GM12878 (cell line): ENCODE results near the gene ASIC3. TPM values are rescaled to one million over a fixed set of nuclear protein-coding genes. Genes with fewer than 3 reads are reported as not detected.

Experiments
- ATAC-seq: fragments of 200-7000 bp; cut with Tn5 transposase; 3 replicates; pipeline ENCODE4 v1.9.1; 2020; ENCODE audit warnings: mild to moderate bottlenecking, moderate library complexity
- BruUV-seq: library from RNA; stranded (reverse); fragments of 400-500 nt; replicated peaks from 2 replicates; lab custom pipeline; 2021; lab: Mats Ljungman, UMichigan
- CTCF ChIA-PET: fragments of 300-600 bp; sonication (Branson Sonifier 250); formaldehyde crosslinking; extraction: SDS; loops from one replicate; lab custom pipeline; 2021; ENCODE audit warnings: inconsistent platforms; lab: Yijun Ruan, JAX
- POLR2A ChIA-PET: fragments of 350-600 bp; formaldehyde crosslinking; extraction: SDS; loops from one replicate; lab custom pipeline; 2021; ENCODE audit warnings: inconsistent platforms; lab: Charles Lee
- RAD21 ChIA-PET: fragments of 300-600 bp; sonication (Branson Sonifier 250); formaldehyde crosslinking; loops from one replicate; lab custom pipeline; 2023; ENCODE audit warnings: antibody characterized with exemption; ENCODE audit not compliant: unreplicated experiment; lab: Charles Lee
- SMC1A ChIA-PET: fragments of 300-600 bp; sonication (Branson Sonifier 250); formaldehyde crosslinking; loops from one replicate; lab custom pipeline; 2023; ENCODE audit not compliant: unreplicated experiment, uncharacterized antibody; lab: Charles Lee
- DNase-seq: peaks from one replicate; pipeline ENCODE4 v3.0.0-alpha.2; 2011; ENCODE audit warnings: low read depth, low spot score
- FAIRE-seq: peaks from 3 replicates; lab custom pipeline; 2011; peaks lifted over from hg19 to GRCh38; lab: Jason Lieb, UNC
- H2AFZ ChIP-seq: 2 replicates; pipeline ENCODE4 v1.6.0; 2011; ENCODE audit warnings: low read depth, low read length, control low read depth; ENCODE audit not compliant: control insufficient read depth
- H3K27ac ChIP-seq: 2 replicates; pipeline ENCODE4 v1.5.1; 2011; ENCODE audit warnings: control low read depth; ENCODE audit not compliant: control insufficient read depth, insufficient read depth
- H3K27me3 ChIP-seq, 2 experiments: replicated peaks in 1 of 2; 2 replicates each; pipeline versions ENCODE4 v1.6.0 to v1.6.1; 2011; ENCODE audit warnings: low read length in 1 of 2; ENCODE audit not compliant: control insufficient read depth in 2 of 2, insufficient read depth in 2 of 2
- H3K36me3 ChIP-seq, 2 experiments: 2 replicates each; pipeline ENCODE4 v1.5.1; 2011; ENCODE audit warnings: low read length in 1 of 2; ENCODE audit not compliant: control insufficient read depth in 2 of 2, insufficient read depth in 2 of 2
- H3K4me1 ChIP-seq: 2 replicates; pipeline ENCODE4 v1.6.1; 2011; ENCODE audit warnings: mild to moderate bottlenecking, low read length, moderate library complexity, mixed read lengths; ENCODE audit not compliant: control insufficient read depth, insufficient read depth
- H3K4me2 ChIP-seq: 2 replicates; pipeline ENCODE4 v1.6.0; 2011; ENCODE audit warnings: control low read depth; ENCODE audit not compliant: control insufficient read depth, insufficient read depth
- H3K4me3 ChIP-seq: fragments of 200-600 bp; sonication (generic); 2 replicates; pipeline ENCODE4 v1.5.1; 2016
- H3K79me2 ChIP-seq: 2 replicates; pipeline ENCODE4 v1.6.0; 2011; ENCODE audit warnings: low read length; ENCODE audit not compliant: control insufficient read depth, insufficient read depth
- H3K9ac ChIP-seq: 2 replicates; pipeline ENCODE4 v1.8.0; 2011; ENCODE audit warnings: low read length, control low read depth, mixed read lengths; ENCODE audit not compliant: control insufficient read depth, insufficient read depth
- H3K9me3 ChIP-seq: replicated peaks from 3 replicates; pipeline ENCODE4 v1.5.1; 2011; ENCODE audit warnings: mild to moderate bottlenecking, low read length; ENCODE audit not compliant: control insufficient read depth, insufficient read depth
- H4K20me1 ChIP-seq: 2 replicates; pipeline ENCODE4 v1.6.0; 2011; ENCODE audit not compliant: control insufficient read depth, insufficient read depth
- CTCF ChIP-seq, 3 experiments: IDR thresholded peaks in 2 of 3; conservative IDR thresholded peaks in 1 of 3; 2 replicates each; pipeline ENCODE4 v1.5.1; 2011; ENCODE audit warnings: low read depth in 3 of 3, low read length in 3 of 3, mild to moderate bottlenecking in 3 of 3, control low read depth in 2 of 3, moderate library complexity in 2 of 3, inconsistent platforms in 1 of 3, mixed read lengths in 1 of 3; ENCODE audit not compliant: control insufficient read depth in 2 of 3, insufficient read depth in 1 of 3; ENCODE audit errors: extremely low read depth in 1 of 3
- CUX1 ChIP-seq: IDR thresholded peaks from 2 replicates; pipeline ENCODE4 v1.6.1; 2012; ENCODE audit warnings: improper control_type of control experiment, low read depth, low read length; ENCODE audit not compliant: insufficient replicate concordance
- WGBS: methylation state at CpG from one replicate; pipeline ENCODE4 v1.1.6; 2016; ENCODE audit warnings: low lambda C conversion rate; ENCODE audit not compliant: insufficient replicate concordance, insufficient coverage; ENCODE audit errors: missing lambda C conversion rate; 5-methylcytosine and 5-hydroxymethylcytosine counted together
- in situ Hi-C: fragments of 300-500 bp; cut with MboI; formaldehyde crosslinking; loops from 9 replicates; pipeline ENCODE4 v1.14.3; 2018; ENCODE audit warnings: mixed read lengths
- intact Hi-C: fragments of 100-400 bp; cut with micrococcal nuclease; formaldehyde crosslinking; loops from one replicate; pipeline ENCODE4 v1.14.2; 2022; ENCODE audit not compliant: unreplicated experiment
- polyA plus RNA-seq, 11 experiments: library from polyadenylated mRNA; depleted of rRNA in 4 of 11; unstranded in 6 of 11; stranded (reverse) in 5 of 11; fragments of >200 nt; fragmentation: Nextera tagmentation in 4 of 11; fragmentation: Illumina TruSeq in 1 of 11; extraction: Ambion mirVana in 4 of 11; extraction: Trizol in 1 of 11; gene quantifications; 1 replicate in 1 of 11; 2 replicates in 10 of 11; pipeline versions ENCODE4 v1.2.1 to v1.2.3, GENCODE V29; 2011 to 2016; ENCODE audit warnings: inconsistent platforms in 2 of 11, missing spikeins in 2 of 11, low read depth in 1 of 11
- total RNA-seq, 4 experiments: library from RNA; depleted of rRNA in 3 of 4; stranded (reverse); fragments of >200 nt in 3 of 4; fragmentation: Illumina TruSeq in 1 of 4; extraction: Trizol in 1 of 4; gene quantifications; 2 replicates each; pipeline versions ENCODE4 v1.2.1 to v1.2.3, GENCODE V29; 2013 to 2021

ASIC3 gene
- total and polyA plus RNA-seq, 10 of the 15 experiments (the other 5 are each of a cell fraction or from before 2014, with no cell fraction given) = 0.07 to 1.0 (median 0.44) TPM; not detected in 4

DNA sequence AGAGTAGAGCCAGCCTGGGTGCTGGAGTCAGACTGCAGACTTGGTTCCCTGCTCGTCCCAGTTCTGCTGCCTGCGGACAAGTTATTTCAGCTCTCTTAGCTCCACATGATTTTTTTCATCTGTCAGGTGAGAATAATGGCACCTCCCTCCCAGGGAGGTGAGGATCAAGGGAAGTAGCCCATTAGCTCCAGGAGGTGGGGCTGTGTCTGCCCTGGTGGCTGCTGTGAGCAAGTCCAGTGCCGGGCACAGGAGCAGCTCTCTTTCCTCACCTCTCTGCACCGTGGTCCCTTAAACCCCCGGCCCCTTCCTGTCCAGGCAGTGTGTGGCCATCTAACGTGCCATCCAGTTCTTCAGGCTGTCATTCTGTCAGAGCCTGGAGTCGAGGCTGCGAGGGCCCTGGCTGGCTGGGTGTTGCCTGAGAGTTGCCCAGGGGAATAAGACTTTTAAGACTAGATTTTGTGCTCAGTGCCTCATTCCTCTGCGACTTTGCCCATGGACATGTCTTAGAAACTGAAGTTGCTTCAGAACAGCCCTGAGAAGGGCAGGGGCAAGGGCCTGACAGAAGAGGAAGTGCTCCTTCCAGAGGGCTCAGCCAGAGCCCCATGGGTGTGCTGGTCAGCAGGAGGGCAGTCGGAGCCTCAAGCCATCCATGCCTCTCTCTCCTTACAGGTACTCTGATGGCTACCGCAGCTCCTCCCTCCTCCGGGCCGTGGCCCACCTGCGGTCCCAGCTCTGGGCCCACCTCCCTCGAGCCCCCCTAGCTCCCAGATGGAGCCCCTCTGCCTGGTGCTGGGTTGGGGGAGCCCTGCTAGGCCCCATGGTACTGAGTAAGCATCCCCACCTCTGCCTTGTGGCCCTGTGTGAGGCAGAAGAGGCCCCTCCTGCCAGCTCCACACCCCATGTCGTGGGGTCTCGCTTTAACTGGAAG, 15.1 kb upstream of the ASIC3 start:
- ChIA-PET SMC1A (no interaction called here), CTCF (interaction anchor here (2.1 to 2.9 kb wide), 2 partner anchors 50 to 78 kb away, joined by 5 to 15 read pairs; partner anchors contain the start of gene TMUB1), RAD21 (interaction anchor here (1.4 kb wide), 1 partner anchor 55 kb away, joined by 4 read pairs; no protein-coding TSS in a partner anchor), POLR2A (no interaction called here)
- peaks cover 0 to 3% of the 10 kb centered on the region in 2 experiments; a peak in 1 of 4 replicates for H3K36me3 ChIP-seq
- DNase-seq = no peak
- peaks cover 4% of the 10 kb centered on the region for H3K4me1 ChIP-seq
- H4K20me1 ChIP-seq = no peaks in the 10 kb centered on the region
- no peak overlapping the region for H3K9ac ChIP-seq
- H3K4me2 ChIP-seq = no peak overlapping the region
- no peaks in the 10 kb centered on the region for H3K27me3 ChIP-seq
- no peaks in the 10 kb centered on the region; the same call in 1 of the 2 replicates for H3K79me2 ChIP-seq
- in situ Hi-C loops (no loop called here), intact Hi-C loops (no loop called here)
- TF ChIP-seq CUX1 (no peak), CTCF (IDR thresholded peaks at IDR 0.05 in 2 of 3, conservative IDR thresholded peaks at IDR 0.05 in 1 of 3; ENCODE audit: control insufficient read depth in 2 of 3, extremely low read depth in 1 of 3, insufficient read depth in 1 of 3, low read depth in 3 of 3, low read length in 3 of 3) (peak in 2 of 3 experiments; percentile 6 to 24; a peak in 2 of 6 replicates)
- no peak for ATAC-seq
- 83% methylated on average over 17 of the region's 17 CpGs for WGBS
- no peak overlapping the region for H2AFZ ChIP-seq
- H3K4me3 ChIP-seq = no peak overlapping the region
- BruUV-seq = no TSS peak
- no peak overlapping the region for H3K27ac ChIP-seq
- no peaks in the 10 kb centered on the region for H3K9me3 ChIP-seq
- FAIRE-seq = no peak
